NCI-H748 treated with DMSO at 0.1 percent for 48 hours (cell line): ENCODE results near the gene HIGD1A.

Source experiments
- DNase-seq: peaks from one replicate; lab custom pipeline; 2025; lab: John Stamatoyannopoulos, UW

The HIGD1A gene

GRCh38 chr3:42735019-42735418, 69.3 kb downstream of the HIGD1A start:
- no peak for DNase-seq

- no peak for DNase-seq
Observed at GRCh38 chr3:42734263-42734860, 69.9 kb downstream of the HIGD1A start.

GRCh38 chr3:42733501-42734262, 70.6 kb downstream of the HIGD1A start:
- no peak for DNase-seq
